Lower lobe of right lung (tissue), 2 donors: ENCODE results near the gene ALDH7A1. TPM values are rescaled to one million over a fixed set of nuclear protein-coding genes. Genes with fewer than 3 reads are reported as not detected.

ENCODE experiments used
- ATAC-seq, 2 donors: fragments of 200-7000 bp; cut with Tn5 transposase; one replicate each; pipeline ENCODE4 v1.9.1; 2020 to 2022; ENCODE audit warnings: mild to moderate bottlenecking in 2 of 2, moderate library complexity in 2 of 2
- DNase-seq: peaks from one replicate; pipeline ENCODE4 v3.0.0-alpha.2; 2020
- H3K27ac ChIP-seq: fragments of 200-600 bp; one replicate; pipeline ENCODE4 v1.8.0; 2022
- H3K27me3 ChIP-seq: fragments of 200-600 bp; one replicate; pipeline ENCODE4 v1.8.0; 2022; ENCODE audit warnings: low read depth
- H3K36me3 ChIP-seq: fragments of 200-600 bp; one replicate; pipeline ENCODE4 v1.8.0; 2022; ENCODE audit warnings: mild to moderate bottlenecking
- H3K4me1 ChIP-seq: fragments of 200-600 bp; one replicate; pipeline ENCODE4 v1.8.0; 2022
- H3K4me3 ChIP-seq: fragments of 200-600 bp; one replicate; pipeline ENCODE4 v1.8.0; 2022; ENCODE audit warnings: mild to moderate bottlenecking
- H3K9me3 ChIP-seq: fragments of 200-600 bp; one replicate; pipeline ENCODE4 v1.8.0; 2022
- intact Hi-C: fragments of 100-400 bp; cut with DNase I; formaldehyde crosslinking; loops from one replicate; pipeline ENCODE4 v1.11.0; 2022
- total RNA-seq: library from RNA; stranded (reverse); fragmentation: NEBNext Ultra II Directional; extraction: Animal tissue kit (Norgen Biotek cat#: 25700); gene quantifications from one replicate; pipeline ENCODE4 v1.2.1, GENCODE V29; 2021
- TF ChIP-seq, protein P1 (sequence below): fragments of 200-600 bp; IDR thresholded peaks from one replicate; pipeline ENCODE4 v1.8.0; 2022; ENCODE audit warnings: antibody characterized with exemption, mild to moderate bottlenecking
- donor health status: DM: no; HTN: yes; CAD: no; lungs with severe emphysema.

The ALDH7A1 gene
- total RNA-seq, 1 donor from 2014 or later, result 23.7 TPM

DNA sequence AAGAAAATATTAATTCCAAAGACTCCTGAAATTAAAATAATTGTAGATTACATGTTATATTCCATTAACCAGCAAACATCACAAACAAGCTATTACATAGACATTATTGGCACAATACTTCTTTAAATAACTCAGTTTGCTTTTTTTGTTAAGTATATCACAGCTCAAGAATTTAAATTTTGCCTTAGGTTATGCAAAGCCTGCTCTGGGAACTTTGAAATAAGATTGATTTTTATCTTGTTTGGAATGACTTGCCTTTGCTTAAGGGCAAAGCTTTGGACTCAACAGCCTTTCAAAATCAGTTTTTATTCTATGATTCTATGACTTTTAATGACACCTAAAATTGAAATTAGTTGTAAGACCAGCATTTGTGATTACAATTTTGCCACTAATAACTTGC lies 78.2 kb downstream of the ALDH7A1 start:
- no peak for ATAC-seq
- Histone ChIP-seq H3K4me1 (peaks cover 43% of the 10 kb centered on the region), H3K27ac (no peak overlapping the region)

DNA sequence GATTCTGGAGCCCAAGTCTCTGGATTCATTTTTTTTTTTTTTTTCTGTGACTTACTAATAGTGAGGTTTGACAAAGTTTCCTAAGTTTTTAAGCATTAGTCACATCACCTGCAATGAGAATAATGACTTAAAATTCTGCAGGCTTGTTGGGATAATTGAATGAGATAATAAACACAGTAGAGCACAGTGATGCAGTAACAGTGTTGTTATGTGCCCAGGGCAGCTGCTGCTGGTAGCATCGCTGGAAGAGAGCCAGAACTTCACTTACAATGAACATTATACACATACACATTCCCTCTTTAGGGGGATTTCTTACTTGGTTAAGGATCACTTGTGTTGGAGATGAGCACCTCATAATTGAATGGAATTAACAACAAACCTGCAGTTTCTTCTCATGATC lies 78.9 kb downstream of the ALDH7A1 start:
- Histone ChIP-seq H3K27me3 (no peaks in the 10 kb centered on the region), H3K4me1 (peaks cover 39% of the 10 kb centered on the region), H3K27ac (no peak overlapping the region), H3K36me3 (no peaks in the 10 kb centered on the region), H3K4me3 (no peak overlapping the region), H3K9me3 (no peaks in the 10 kb centered on the region)
- intact Hi-C loops, result no loop called here
- TF ChIP-seq, protein P1, sequence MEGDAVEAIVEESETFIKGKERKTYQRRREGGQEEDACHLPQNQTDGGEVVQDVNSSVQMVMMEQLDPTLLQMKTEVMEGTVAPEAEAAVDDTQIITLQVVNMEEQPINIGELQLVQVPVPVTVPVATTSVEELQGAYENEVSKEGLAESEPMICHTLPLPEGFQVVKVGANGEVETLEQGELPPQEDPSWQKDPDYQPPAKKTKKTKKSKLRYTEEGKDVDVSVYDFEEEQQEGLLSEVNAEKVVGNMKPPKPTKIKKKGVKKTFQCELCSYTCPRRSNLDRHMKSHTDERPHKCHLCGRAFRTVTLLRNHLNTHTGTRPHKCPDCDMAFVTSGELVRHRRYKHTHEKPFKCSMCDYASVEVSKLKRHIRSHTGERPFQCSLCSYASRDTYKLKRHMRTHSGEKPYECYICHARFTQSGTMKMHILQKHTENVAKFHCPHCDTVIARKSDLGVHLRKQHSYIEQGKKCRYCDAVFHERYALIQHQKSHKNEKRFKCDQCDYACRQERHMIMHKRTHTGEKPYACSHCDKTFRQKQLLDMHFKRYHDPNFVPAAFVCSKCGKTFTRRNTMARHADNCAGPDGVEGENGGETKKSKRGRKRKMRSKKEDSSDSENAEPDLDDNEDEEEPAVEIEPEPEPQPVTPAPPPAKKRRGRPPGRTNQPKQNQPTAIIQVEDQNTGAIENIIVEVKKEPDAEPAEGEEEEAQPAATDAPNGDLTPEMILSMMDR, result no peak
- DNase-seq (no peak), ATAC-seq (no peak)

More for the DNA sequence above, 78.2 kb downstream of the ALDH7A1 start:
- intact Hi-C loops, result no loop called here
- H3K9me3 ChIP-seq, result no peaks in the 10 kb centered on the region
- H3K4me3 ChIP-seq, result no peak overlapping the region
- no peak for DNase-seq
- no peaks in the 10 kb centered on the region for H3K36me3 ChIP-seq
- TF ChIP-seq, protein P1, result no peak
- no peaks in the 10 kb centered on the region for H3K27me3 ChIP-seq

DNA sequence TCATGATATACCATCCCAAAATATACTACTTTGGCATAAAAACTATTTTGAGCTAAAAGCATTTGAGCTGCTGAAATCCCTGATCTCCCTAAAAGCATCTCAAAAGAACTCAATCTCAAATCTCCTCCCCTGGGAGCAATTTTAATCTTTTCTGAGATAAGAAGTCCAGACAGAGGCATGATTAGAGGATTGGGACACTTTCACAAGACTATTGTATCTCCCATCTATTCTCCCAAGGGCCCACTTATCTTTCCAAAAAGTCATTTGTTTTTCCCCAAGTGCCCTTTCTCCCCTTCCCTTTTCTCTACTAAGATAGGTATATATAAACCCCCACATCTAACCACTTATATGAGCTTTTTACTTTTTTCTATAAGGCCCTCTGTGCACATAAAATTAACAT lies 79.7 kb downstream of the ALDH7A1 start:
- intact Hi-C loops, result no loop called here
- peaks cover 31% of the 10 kb centered on the region for H3K4me1 ChIP-seq
- ATAC-seq, result no peak
- no peak for DNase-seq
- no peak overlapping the region for H3K27ac ChIP-seq
- TF ChIP-seq, protein P1, result no peak
- H3K27me3 ChIP-seq, result no peaks in the 10 kb centered on the region
- H3K36me3 ChIP-seq, result no peaks in the 10 kb centered on the region
- no peaks in the 10 kb centered on the region for H3K9me3 ChIP-seq
- H3K4me3 ChIP-seq, result no peak overlapping the region

DNA sequence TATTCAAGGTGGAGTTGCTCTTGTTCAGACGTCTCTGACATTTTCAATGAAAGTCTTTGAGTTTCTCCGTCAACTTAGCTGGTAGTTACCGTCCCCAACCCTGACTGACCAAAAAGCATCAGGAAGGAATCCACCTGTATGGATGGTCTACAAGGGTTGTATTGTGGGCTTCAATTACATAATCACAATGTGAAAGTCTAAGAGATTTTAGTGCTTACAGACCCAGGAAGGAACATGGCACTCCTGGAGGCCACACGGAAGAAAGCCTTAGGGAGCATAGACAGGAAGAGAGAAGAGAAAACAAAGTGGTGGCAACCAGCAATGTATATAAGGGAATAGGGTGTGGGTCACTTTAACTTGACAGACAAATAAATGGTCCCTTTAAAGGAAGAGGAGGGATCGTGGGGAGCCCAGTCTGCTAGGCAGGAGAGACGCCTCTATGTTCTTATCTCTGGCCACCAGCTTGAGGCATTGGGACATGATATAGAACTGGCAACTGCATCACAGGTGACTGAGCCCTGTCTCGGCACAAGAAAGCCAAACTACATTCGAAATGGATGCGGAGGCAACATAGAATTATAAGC lies 80.4 kb downstream of the ALDH7A1 start:
- H3K4me1 ChIP-seq, result peaks cover 24% of the 10 kb centered on the region
- H3K27ac ChIP-seq, result peak overlapping the region; percentile 48
- intact Hi-C loops, result no loop called here
- H3K27me3 ChIP-seq, result no peaks in the 10 kb centered on the region
- DNase-seq (no peak), ATAC-seq (no peak)
- H3K4me3 ChIP-seq, result no peak overlapping the region
- no peaks in the 10 kb centered on the region for H3K36me3 ChIP-seq
- TF ChIP-seq, protein P1, result no peak
- no peaks in the 10 kb centered on the region for H3K9me3 ChIP-seq

DNA sequence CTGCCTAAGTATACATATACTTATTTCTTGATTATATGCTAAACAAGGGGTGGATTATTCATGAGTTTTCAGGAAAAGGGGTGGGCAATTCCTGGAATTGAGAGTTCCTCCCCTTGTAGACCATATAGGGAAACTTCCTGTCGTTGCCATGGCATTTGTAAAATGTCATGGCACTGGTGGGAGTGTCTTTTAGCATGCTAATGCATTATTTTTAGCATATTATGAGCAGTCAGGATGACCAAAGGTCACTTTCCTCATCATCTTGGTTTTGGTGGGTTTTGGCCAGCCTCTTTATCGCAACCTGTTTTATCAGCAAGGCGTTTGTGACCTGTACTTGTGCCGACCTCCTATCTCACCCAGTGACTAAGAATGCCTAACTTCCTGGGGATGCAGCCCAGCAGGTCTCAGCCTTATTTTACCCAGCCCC lies 80.9 kb downstream of the ALDH7A1 start:
- ATAC-seq (peak in 1 of 2 donors; percentile 22), DNase-seq (no peak)
- Histone ChIP-seq H3K4me1 (peaks cover 19% of the 10 kb centered on the region), H3K36me3 (no peaks in the 10 kb centered on the region), H3K4me3 (no peak overlapping the region), H3K27ac (peak overlapping the region; percentile 48), H3K9me3 (no peaks in the 10 kb centered on the region), H3K27me3 (no peaks in the 10 kb centered on the region)
- TF ChIP-seq, protein P1, result no peak
- intact Hi-C loops, result no loop called here
